Measurements from ENCODE around the gene ADAMTS15. TPM values are rescaled to one million over a fixed set of nuclear protein-coding genes. Genes with fewer than 3 reads are reported as not detected.

ADAMTS15 gene
- total RNA-seq, 2 experiments from 2014 or later, result 0.08 to 0.11 TPM

- H3K9me3 ChIP-seq (ENCODE audit: control insufficient read depth in 1 of 2, insufficient read depth in 1 of 2, low read length in 2 of 2), result peaks cover 0 to 3% of the 10 kb centered on the region in 2 experiments
- Mint-ChIP-seq H3K36me3 (ENCODE audit: low read depth) (no peaks in the 10 kb centered on the region), H3K9me3 (no peaks in the 10 kb centered on the region), H3K27ac (no peak overlapping the region), H3K4me1 (ENCODE audit: low read depth) (no peaks in the 10 kb centered on the region), H3K4me3 (no peak overlapping the region), H3K27me3 (peaks cover 4% of the 10 kb centered on the region)
- H3K27ac ChIP-seq (ENCODE audit: low read depth in 1 of 2, low read length in 2 of 2), result no peak overlapping the region
- no peak for TF ChIP-seq CTCF (IDR thresholded peaks at IDR 0.05)
- DNase-seq (no peak), ATAC-seq (ENCODE audit: poor library complexity) (no peak)
- no peaks in the 10 kb centered on the region for H3K4me1 ChIP-seq (ENCODE audit: insufficient read depth, low read length)
- ChIA-PET POLR2A (no interaction called here), CTCF (no interaction called here)
- H3K36me3 ChIP-seq (ENCODE audit: insufficient read depth, low read length), result no peaks in the 10 kb centered on the region
- peaks cover 0 to 2% of the 10 kb centered on the region in 2 experiments for H3K27me3 ChIP-seq (ENCODE audit: control insufficient read depth in 1 of 2, insufficient read depth in 2 of 2, low read length in 2 of 2)
- no peak overlapping the region for H3K4me3 ChIP-seq (ENCODE audit: low read length)
- intact Hi-C loops (cut with DNase I, micrococcal nuclease), result no loop called here
Observed at GRCh38 chr11:130514851-130515250, 66.4 kb downstream of the ADAMTS15 start.

GRCh38 chr11:130515829-130516553, 67.5 kb downstream of the ADAMTS15 start:
- DNase-seq (no peak), ATAC-seq (ENCODE audit: poor library complexity) (no peak)
- Mint-ChIP-seq H3K4me3 (no peak overlapping the region), H3K27me3 (peaks cover 4% of the 10 kb centered on the region), H3K27ac (no peak overlapping the region), H3K36me3 (ENCODE audit: low read depth) (no peaks in the 10 kb centered on the region), H3K4me1 (ENCODE audit: low read depth) (no peaks in the 10 kb centered on the region), H3K9me3 (no peaks in the 10 kb centered on the region)
- H3K27ac ChIP-seq (ENCODE audit: low read depth in 1 of 2, low read length in 2 of 2), result no peak overlapping the region
- ChIA-PET POLR2A (no interaction called here), CTCF (no interaction called here)
- TF ChIP-seq CTCF (IDR thresholded peaks at IDR 0.05), result no peak
- H3K4me1 ChIP-seq (ENCODE audit: insufficient read depth, low read length), result no peaks in the 10 kb centered on the region
- peaks cover 0 to 3% of the 10 kb centered on the region in 2 experiments for H3K9me3 ChIP-seq (ENCODE audit: control insufficient read depth in 1 of 2, insufficient read depth in 1 of 2, low read length in 2 of 2)
- H3K4me3 ChIP-seq (ENCODE audit: low read length), result no peak overlapping the region
- peaks cover 0 to 2% of the 10 kb centered on the region in 2 experiments for H3K27me3 ChIP-seq (ENCODE audit: control insufficient read depth in 1 of 2, insufficient read depth in 2 of 2, low read length in 2 of 2)
- intact Hi-C loops (cut with DNase I, micrococcal nuclease), result no loop called here
- no peaks in the 10 kb centered on the region for H3K36me3 ChIP-seq (ENCODE audit: insufficient read depth, low read length)

- no peaks in the 10 kb centered on the region for H3K4me1 Mint-ChIP-seq (ENCODE audit: low read depth)
- Histone ChIP-seq H3K27me3 (ENCODE audit: control insufficient read depth in 1 of 2, insufficient read depth in 2 of 2, low read length in 2 of 2) (peaks cover 0 to 2% of the 10 kb centered on the region in 2 experiments), H3K4me3 (ENCODE audit: low read length) (no peak overlapping the region), H3K4me1 (ENCODE audit: insufficient read depth, low read length) (no peaks in the 10 kb centered on the region), H3K9me3 (ENCODE audit: control insufficient read depth in 1 of 2, insufficient read depth in 1 of 2, low read length in 2 of 2) (peaks cover 0 to 3% of the 10 kb centered on the region in 2 experiments), H3K27ac (ENCODE audit: low read depth in 1 of 2, low read length in 2 of 2) (no peak overlapping the region), H3K36me3 (ENCODE audit: insufficient read depth, low read length) (no peaks in the 10 kb centered on the region)
- DNase-seq (no peak), ATAC-seq (ENCODE audit: poor library complexity) (no peak)
- ChIA-PET CTCF (no interaction called here), POLR2A (no interaction called here)
- H3K27me3 Mint-ChIP-seq, result peaks cover 5% of the 10 kb centered on the region
- H3K9me3 Mint-ChIP-seq, result no peaks in the 10 kb centered on the region
- H3K36me3 Mint-ChIP-seq (ENCODE audit: low read depth), result no peaks in the 10 kb centered on the region
- TF ChIP-seq CTCF (IDR thresholded peaks at IDR 0.05), result no peak
- H3K4me3 Mint-ChIP-seq, result no peak overlapping the region
- no peak overlapping the region for H3K27ac Mint-ChIP-seq
- intact Hi-C loops (cut with DNase I, micrococcal nuclease), result no loop called here
Observed at GRCh38 chr11:130516554-130517505, 68.4 kb downstream of the ADAMTS15 start.
